Sigmoid colon (tissue), 7 donors: ENCODE data around the gene MARCHF9. TPM values are rescaled to one million over a fixed set of nuclear protein-coding genes. Genes with fewer than 3 reads are reported as not detected.

ENCODE experiments used
- DNase-seq: peaks from one replicate; pipeline ENCODE4 v3.0.0-alpha.2; 2019
- H3K27ac ChIP-seq, 4 donors: fragments of 200-600 bp; sonication (generic); one replicate each; pipeline ENCODE4 v1.5.1; 2016 to 2019; ENCODE audit warnings: mild to moderate bottlenecking in 1 of 4
- H3K27me3 ChIP-seq, 3 donors: fragments of 200-600 bp; sonication (generic); one replicate each; pipeline ENCODE4 v1.5.1; 2019; ENCODE audit warnings: mild to moderate bottlenecking in 1 of 3
- H3K36me3 ChIP-seq, 4 donors: fragments of 200-600 bp; sonication (generic); one replicate each; pipeline ENCODE4 v1.5.1; 2016 to 2019
- H3K4me1 ChIP-seq, 4 donors: fragments of 200-600 bp; sonication (generic); one replicate each; pipeline ENCODE4 v1.5.1; 2017 to 2019
- H3K4me3 ChIP-seq, 4 donors: fragments of 200-600 bp; sonication (generic); one replicate each; pipeline ENCODE4 v1.5.1; 2017 to 2019; ENCODE audit warnings: mild to moderate bottlenecking in 2 of 4, moderate library complexity in 1 of 4
- H3K9me3 ChIP-seq, 4 donors: fragments of 200-600 bp in 3 of 4; sonication (generic) in 3 of 4; one replicate each; pipeline versions ENCODE4 v1.5.1 to v1.6.1; 2013 to 2019
- EP300 ChIP-seq, 4 donors: sonication (generic); formaldehyde crosslinking; IDR thresholded peaks; one replicate each; pipeline ENCODE4 v1.6.1; 2017; ENCODE audit warnings: antibody characterized with exemption in 4 of 4
- POLR2A ChIP-seq, 2 donors: fragments of 450-650 bp; IDR thresholded peaks; one replicate each; pipeline ENCODE4 v1.6.1; 2016; ENCODE audit warnings: antibody characterized with exemption in 2 of 2, mild to moderate bottlenecking in 2 of 2, moderate library complexity in 2 of 2
- POLR2AphosphoS5 ChIP-seq, 4 donors: sonication (generic); formaldehyde crosslinking; IDR thresholded peaks; one replicate each; pipeline ENCODE4 v1.6.1; 2017; ENCODE audit warnings: antibody characterized with exemption in 4 of 4
- WGBS, 2 donors: extraction: QIAGEN DNeasy Blood & Tissue Kit; methylation state at CpG; one replicate each; pipeline ENCODE4 v1.1.7; 2013; 5-methylcytosine and 5-hydroxymethylcytosine counted together
- intact Hi-C: fragments of 100-400 bp; cut with DNase I; formaldehyde crosslinking; loops from one replicate; pipeline ENCODE4 v1.15.1; 2023
- polyA plus RNA-seq, 3 donors: library from polyadenylated mRNA; stranded (reverse); fragments of 200-250 nt; gene quantifications; one replicate each; pipeline ENCODE4 v1.2.3, GENCODE V29; 2013
- total RNA-seq, 4 donors: library from RNA; depleted of rRNA; stranded (reverse); fragments of >200 nt; gene quantifications; one replicate each; pipeline ENCODE4 v1.1.0, GENCODE V29; 2016
- TF ChIP-seq, protein P1 (sequence below), 4 experiments: fragments of 450-650 bp in 3 of 4; fragments of 200-600 bp in 1 of 4; IDR thresholded peaks; one replicate each; pipeline ENCODE4 v1.5.1; 2016 to 2019; ENCODE audit warnings: antibody characterized with exemption in 4 of 4, mild to moderate bottlenecking in 3 of 4, moderate library complexity in 2 of 4
- donor health status: healthy with polysubstance abuse.
- donor health status: Bipolar disorder and iron deficiency.
- donor health status: healthy.

MARCHF9 gene
- total and polyA plus RNA-seq, 7 donors = 5.5 to 14.9 (median 7.9) TPM

DNA sequence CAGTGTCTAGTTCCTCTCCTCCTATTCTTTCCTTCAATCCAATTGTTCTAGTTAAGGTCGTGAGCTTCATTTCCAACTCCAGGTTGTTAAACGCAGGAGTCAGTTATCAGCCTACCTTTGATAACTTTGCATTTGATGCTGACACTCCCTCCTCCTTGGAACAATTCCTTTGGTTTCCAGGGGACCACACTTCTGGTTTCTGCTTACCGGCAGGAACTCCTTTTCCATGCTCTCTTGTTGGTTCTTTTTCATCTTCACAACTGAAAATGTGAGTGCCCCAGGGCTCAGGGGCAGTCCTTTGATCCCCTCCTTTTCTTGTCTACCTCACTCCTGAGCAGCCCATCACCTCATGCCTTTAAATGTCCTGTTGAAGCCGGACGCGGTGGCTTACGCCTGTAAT lies 22.5 kb downstream of the MARCHF9 start:
- H3K4me3 ChIP-seq = no peak overlapping the region
- H3K27ac ChIP-seq = no peak overlapping the region
- intact Hi-C loops = no loop called here
- no peaks in the 10 kb centered on the region for H3K27me3 ChIP-seq
- DNase-seq = no peak
- H3K36me3 ChIP-seq = peaks cover 0 to 12% (median 0%) of the 10 kb centered on the region in 4 donors
- WGBS, 2 donors = 93 to 94% methylated on average over 7 of the region's 7 CpGs
- TF ChIP-seq POLR2AphosphoS5 (IDR thresholded peaks at IDR 0.05) (no peak), EP300 (IDR thresholded peaks at IDR 0.05) (no peak), POLR2A (IDR thresholded peaks at IDR 0.05) (no peak)
- TF ChIP-seq, protein P1, sequence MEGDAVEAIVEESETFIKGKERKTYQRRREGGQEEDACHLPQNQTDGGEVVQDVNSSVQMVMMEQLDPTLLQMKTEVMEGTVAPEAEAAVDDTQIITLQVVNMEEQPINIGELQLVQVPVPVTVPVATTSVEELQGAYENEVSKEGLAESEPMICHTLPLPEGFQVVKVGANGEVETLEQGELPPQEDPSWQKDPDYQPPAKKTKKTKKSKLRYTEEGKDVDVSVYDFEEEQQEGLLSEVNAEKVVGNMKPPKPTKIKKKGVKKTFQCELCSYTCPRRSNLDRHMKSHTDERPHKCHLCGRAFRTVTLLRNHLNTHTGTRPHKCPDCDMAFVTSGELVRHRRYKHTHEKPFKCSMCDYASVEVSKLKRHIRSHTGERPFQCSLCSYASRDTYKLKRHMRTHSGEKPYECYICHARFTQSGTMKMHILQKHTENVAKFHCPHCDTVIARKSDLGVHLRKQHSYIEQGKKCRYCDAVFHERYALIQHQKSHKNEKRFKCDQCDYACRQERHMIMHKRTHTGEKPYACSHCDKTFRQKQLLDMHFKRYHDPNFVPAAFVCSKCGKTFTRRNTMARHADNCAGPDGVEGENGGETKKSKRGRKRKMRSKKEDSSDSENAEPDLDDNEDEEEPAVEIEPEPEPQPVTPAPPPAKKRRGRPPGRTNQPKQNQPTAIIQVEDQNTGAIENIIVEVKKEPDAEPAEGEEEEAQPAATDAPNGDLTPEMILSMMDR (IDR thresholded peaks at IDR 0.05) = no peak
- peaks cover 0 to 14% (median 10%) of the 10 kb centered on the region in 4 donors for H3K4me1 ChIP-seq
- no peaks in the 10 kb centered on the region for H3K9me3 ChIP-seq

DNA sequence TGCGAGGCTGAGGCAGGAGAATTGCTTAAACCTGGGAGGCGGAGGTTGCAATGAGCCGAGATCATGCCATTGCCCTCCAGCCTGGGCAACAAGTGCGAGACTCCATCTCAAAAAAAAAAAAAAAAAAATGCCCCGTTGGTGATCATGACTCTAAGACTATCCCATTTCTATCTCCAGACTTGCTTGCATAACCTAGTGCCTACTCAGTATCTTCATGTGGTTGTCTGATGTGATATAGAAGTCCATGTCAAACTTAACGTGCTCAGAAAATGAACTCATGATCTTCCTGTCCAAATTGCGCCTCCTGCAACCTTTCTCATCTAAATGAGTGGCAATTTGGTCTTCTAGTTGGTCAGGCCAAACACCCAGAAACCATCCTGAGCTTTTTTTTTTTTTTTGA lies 23.0 kb downstream of the MARCHF9 start:
- no peaks in the 10 kb centered on the region for H3K9me3 ChIP-seq
- peaks cover 0 to 12% (median 0%) of the 10 kb centered on the region in 4 donors for H3K36me3 ChIP-seq
- DNase-seq = no peak
- H3K4me1 ChIP-seq = peaks cover 0 to 14% (median 11%) of the 10 kb centered on the region in 4 donors
- no peak overlapping the region for H3K27ac ChIP-seq
- intact Hi-C loops = no loop called here
- no peaks in the 10 kb centered on the region for H3K27me3 ChIP-seq
- no peak overlapping the region for H3K4me3 ChIP-seq
- TF ChIP-seq POLR2AphosphoS5 (IDR thresholded peaks at IDR 0.05) = no peak
- TF ChIP-seq, protein P1 (IDR thresholded peaks at IDR 0.05) = no peak
- no peak for TF ChIP-seq POLR2A (IDR thresholded peaks at IDR 0.05)
- 94% methylated on average over 7 of the region's 7 CpGs for WGBS, 2 donors

DNA sequence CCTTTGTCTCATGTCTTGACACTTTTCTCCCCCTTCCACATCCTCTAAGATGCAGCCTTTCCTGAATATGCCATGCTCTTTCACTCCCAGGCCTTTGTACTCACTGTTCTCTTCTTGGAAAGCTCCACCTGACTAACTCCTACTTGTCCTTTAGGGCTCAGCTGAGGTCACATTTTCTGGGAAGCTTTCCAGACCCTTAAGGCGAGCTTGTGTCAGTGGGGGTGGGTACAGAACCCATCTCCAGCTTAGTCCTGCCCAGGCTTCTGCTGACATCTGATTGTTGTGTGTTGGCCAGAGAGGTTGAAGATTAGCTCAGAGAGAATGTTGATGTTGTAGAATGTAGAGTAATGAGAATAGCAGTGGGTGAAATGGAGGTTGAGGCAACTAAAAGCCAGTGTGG lies 24.8 kb downstream of the MARCHF9 start:
- TF ChIP-seq POLR2A (IDR thresholded peaks at IDR 0.05) (no peak), EP300 (IDR thresholded peaks at IDR 0.05) (no peak), POLR2AphosphoS5 (IDR thresholded peaks at IDR 0.05) (no peak)
- TF ChIP-seq, protein P1 (IDR thresholded peaks at IDR 0.05) = no peak
- H3K36me3 ChIP-seq = peaks cover 0 to 17% (median 0%) of the 10 kb centered on the region in 4 donors
- H3K27me3 ChIP-seq = no peaks in the 10 kb centered on the region
- no peaks in the 10 kb centered on the region for H3K9me3 ChIP-seq
- H3K27ac ChIP-seq = no peak overlapping the region
- intact Hi-C loops = loop anchor here (10.0 kb wide), 1 partner anchor 55 kb away; no protein-coding TSS in a partner anchor
- 70 to 79% methylated on average over 1 of the region's 1 CpG for WGBS, 2 donors
- H3K4me3 ChIP-seq = no peak overlapping the region
- peaks cover 0 to 19% (median 14%) of the 10 kb centered on the region in 4 donors for H3K4me1 ChIP-seq
- DNase-seq = no peak

DNA sequence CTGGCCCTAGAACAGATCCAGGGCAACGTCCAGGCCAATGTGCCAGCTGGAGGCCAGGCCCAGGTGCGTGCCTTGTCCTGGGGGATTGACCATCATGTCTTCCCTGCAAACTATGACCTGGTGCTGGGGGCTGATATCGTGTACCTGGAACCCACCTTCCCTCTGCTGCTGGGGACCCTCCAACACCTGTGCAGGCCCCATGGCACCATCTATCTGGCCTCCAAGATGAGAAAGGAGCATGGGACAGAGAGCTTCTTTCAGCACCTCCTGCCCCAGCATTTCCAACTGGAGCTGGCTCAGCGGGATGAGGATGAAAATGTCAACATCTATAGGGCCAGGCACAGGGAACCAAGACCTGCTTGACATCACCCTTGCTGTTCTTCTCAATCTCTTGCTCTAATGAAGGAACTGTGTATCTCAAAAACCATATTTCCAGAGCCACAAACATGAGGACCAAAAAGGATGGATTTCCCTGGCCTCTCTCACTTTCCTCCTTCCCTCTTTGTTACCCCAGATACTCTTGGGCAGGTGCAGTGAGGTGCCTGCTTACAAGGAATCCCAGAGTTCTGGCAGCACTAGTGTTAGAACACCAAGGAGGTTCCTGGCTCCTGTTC lies 25.5 kb downstream of the MARCHF9 start:
- intact Hi-C loops = loop anchor here (10.0 kb wide), 1 partner anchor 54 kb away; no protein-coding TSS in a partner anchor
- DNase-seq = no peak
- 89 to 91% methylated on average over 4 of the region's 4 CpGs for WGBS, 2 donors
- no peak overlapping the region for H3K27ac ChIP-seq
- H3K27me3 ChIP-seq = no peaks in the 10 kb centered on the region
- H3K4me3 ChIP-seq = no peak overlapping the region
- peaks cover 0 to 16% (median 0%) of the 10 kb centered on the region in 4 donors for H3K36me3 ChIP-seq
- H3K9me3 ChIP-seq = no peaks in the 10 kb centered on the region
- H3K4me1 ChIP-seq = peaks cover 0 to 19% (median 14%) of the 10 kb centered on the region in 4 donors
- TF ChIP-seq, protein P1 (IDR thresholded peaks at IDR 0.05) = no peak
- no peak for TF ChIP-seq POLR2A (IDR thresholded peaks at IDR 0.05)
- no peak for TF ChIP-seq EP300 (IDR thresholded peaks at IDR 0.05)
- TF ChIP-seq POLR2AphosphoS5 (IDR thresholded peaks at IDR 0.05) = no peak
